Adrenal gland (tissue), 5 donors: ENCODE measurements around the gene YTHDC2.

Experiments used
- POLR2A ChIP-seq, 2 donors: fragments of 450-650 bp; IDR thresholded peaks; one replicate each; pipeline ENCODE4 v1.6.1; 2017; ENCODE audit warnings: antibody characterized with exemption in 2 of 2, mild to moderate bottlenecking in 2 of 2, moderate library complexity in 1 of 2
- TF ChIP-seq, protein P1 (sequence below), 6 experiments: fragments of 450-650 bp in 4 of 6; fragments of 200-600 bp in 2 of 6; sonication (generic) in 1 of 6; IDR thresholded peaks; 1 replicate in 5 of 6; 2 replicates in 1 of 6; pipeline versions ENCODE4 v1.5.1 to v1.8.0; 2016 to 2021; ENCODE audit warnings: antibody characterized with exemption in 6 of 6, mild to moderate bottlenecking in 2 of 6, moderate library complexity in 1 of 6
- donor health status: DM: no; HTN: no; CAD: no.

DNA sequence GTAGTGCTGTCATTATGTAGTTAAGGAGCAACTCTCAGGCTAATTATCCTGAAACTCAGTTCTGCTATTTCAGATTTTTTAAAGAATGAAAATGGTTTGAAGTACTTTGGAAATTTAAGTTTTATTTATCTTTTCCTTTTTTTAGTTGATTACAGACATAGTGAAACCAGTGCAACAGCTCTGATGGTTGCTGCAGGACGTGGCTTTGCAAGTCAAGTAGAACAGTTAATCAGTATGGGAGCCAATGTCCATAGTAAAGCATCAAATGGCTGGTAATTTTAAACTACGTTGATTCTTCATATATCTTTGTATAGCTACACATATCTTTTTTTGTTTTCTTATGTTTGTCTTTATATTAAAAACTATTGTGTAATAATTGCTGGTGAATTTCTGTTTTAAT lies 34.9 kb downstream of the YTHDC2 start:
- TF ChIP-seq, protein P1, sequence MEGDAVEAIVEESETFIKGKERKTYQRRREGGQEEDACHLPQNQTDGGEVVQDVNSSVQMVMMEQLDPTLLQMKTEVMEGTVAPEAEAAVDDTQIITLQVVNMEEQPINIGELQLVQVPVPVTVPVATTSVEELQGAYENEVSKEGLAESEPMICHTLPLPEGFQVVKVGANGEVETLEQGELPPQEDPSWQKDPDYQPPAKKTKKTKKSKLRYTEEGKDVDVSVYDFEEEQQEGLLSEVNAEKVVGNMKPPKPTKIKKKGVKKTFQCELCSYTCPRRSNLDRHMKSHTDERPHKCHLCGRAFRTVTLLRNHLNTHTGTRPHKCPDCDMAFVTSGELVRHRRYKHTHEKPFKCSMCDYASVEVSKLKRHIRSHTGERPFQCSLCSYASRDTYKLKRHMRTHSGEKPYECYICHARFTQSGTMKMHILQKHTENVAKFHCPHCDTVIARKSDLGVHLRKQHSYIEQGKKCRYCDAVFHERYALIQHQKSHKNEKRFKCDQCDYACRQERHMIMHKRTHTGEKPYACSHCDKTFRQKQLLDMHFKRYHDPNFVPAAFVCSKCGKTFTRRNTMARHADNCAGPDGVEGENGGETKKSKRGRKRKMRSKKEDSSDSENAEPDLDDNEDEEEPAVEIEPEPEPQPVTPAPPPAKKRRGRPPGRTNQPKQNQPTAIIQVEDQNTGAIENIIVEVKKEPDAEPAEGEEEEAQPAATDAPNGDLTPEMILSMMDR (IDR thresholded peaks at IDR 0.05) = no peak
- no peak for TF ChIP-seq POLR2A (IDR thresholded peaks at IDR 0.05)
